WTC11 (cell line): ENCODE results near the gene PA2G4. TPM values are rescaled to one million over a fixed set of nuclear protein-coding genes. Genes with fewer than 3 reads are reported as not detected.

ENCODE experiments used
- ATAC-seq: fragments of 200-7000 bp; cut with Tn5 transposase; 2 replicates; pipeline ENCODE4 v1.10.0; 2021; ENCODE audit warnings: mild to moderate bottlenecking, moderate library complexity
- CTCF ChIA-PET: fragments of 300-600 bp; sonication (Branson Sonifier 250); formaldehyde crosslinking; loops from one replicate; lab custom pipeline; 2021; ENCODE audit warnings: antibody characterized with exemption; lab: Charles Lee
- POLR2A ChIA-PET: fragments of 350-600 bp; sonication (Branson Sonifier 250); formaldehyde crosslinking; loops from one replicate; lab custom pipeline; 2021; ENCODE audit warnings: antibody characterized with exemption; lab: Charles Lee
- DNase-seq: peaks from one replicate; pipeline ENCODE4 v3.0.0; 2021; ENCODE audit warnings: low spot score
- H3K27ac Mint-ChIP-seq: 2 replicates; pipeline ENCODE4 v1.8.0; 2021; ENCODE audit warnings: mixed read lengths
- H3K27me3 Mint-ChIP-seq: 2 replicates; pipeline ENCODE4 v1.8.0; 2021; ENCODE audit warnings: low read depth, mild to moderate bottlenecking, moderate library complexity, mixed read lengths
- H3K36me3 Mint-ChIP-seq: 2 replicates; pipeline ENCODE4 v1.8.0; 2021; ENCODE audit warnings: mixed read lengths
- H3K4me1 Mint-ChIP-seq: 2 replicates; pipeline ENCODE4 v1.8.0; 2022; ENCODE audit warnings: mixed read lengths
- H3K4me3 Mint-ChIP-seq: 2 replicates; pipeline ENCODE4 v1.8.0; 2021; ENCODE audit warnings: mild to moderate bottlenecking, moderate library complexity, mixed read lengths
- H3K9me3 Mint-ChIP-seq: 2 replicates; pipeline ENCODE4 v1.8.0; 2021; ENCODE audit warnings: mixed read lengths
- ATF3 ChIP-seq: sonication (generic); formaldehyde crosslinking; conservative IDR thresholded peaks from 2 replicates; pipeline ENCODE4 v1.8.1; 2022; ENCODE audit warnings: mild to moderate bottlenecking, missing genetic modification reagents
- ATF6 ChIP-seq: sonication (generic); formaldehyde crosslinking; IDR thresholded peaks from 2 replicates; pipeline ENCODE4 v1.8.1; 2023; ENCODE audit warnings: mild to moderate bottlenecking, missing genetic modification reagents
- CTCF ChIP-seq: fragments of 200-600 bp; IDR thresholded peaks from 2 replicates; pipeline ENCODE4 v1.8.0; 2022; ENCODE audit warnings: antibody characterized with exemption
- ELF4 ChIP-seq: sonication (generic); formaldehyde crosslinking; IDR thresholded peaks from 2 replicates; pipeline ENCODE4 v1.8.1; 2022; ENCODE audit warnings: low read depth, mild to moderate bottlenecking, moderate library complexity, missing genetic modification reagents
- ERG ChIP-seq: fragments of 250-450 bp; sonication (Bioruptor Pico); IDR thresholded peaks from 2 replicates; pipeline ENCODE4 v1.8.0; 2021; ENCODE audit warnings: mild to moderate bottlenecking
- GTF2I ChIP-seq: fragments of 250-450 bp; sonication (Bioruptor Pico); conservative IDR thresholded peaks from 2 replicates; pipeline ENCODE4 v1.4.0; 2021; ENCODE audit warnings: mild to moderate bottlenecking
- JUN ChIP-seq: sonication (generic); formaldehyde crosslinking; IDR thresholded peaks from 2 replicates; pipeline ENCODE4 v1.8.0; 2023; ENCODE audit warnings: mild to moderate bottlenecking, missing genetic modification reagents
- MLX ChIP-seq: sonication (generic); formaldehyde crosslinking; IDR thresholded peaks from 2 replicates; pipeline ENCODE4 v1.8.1; 2023; ENCODE audit warnings: mild to moderate bottlenecking, missing genetic modification reagents, moderate library complexity
- PREB ChIP-seq: sonication (generic); formaldehyde crosslinking; IDR thresholded peaks from 2 replicates; pipeline ENCODE4 v1.8.1; 2022; ENCODE audit warnings: mild to moderate bottlenecking, missing genetic modification reagents, moderate library complexity, borderline replicate concordance
- PRRX2 ChIP-seq: fragments of 250-450 bp; sonication (Bioruptor Pico); IDR thresholded peaks from 2 replicates; pipeline ENCODE4 v1.8.0; 2021; ENCODE audit warnings: mild to moderate bottlenecking
- TCF7 ChIP-seq: sonication (generic); formaldehyde crosslinking; IDR thresholded peaks from 2 replicates; pipeline ENCODE4 v1.8.0; 2022; ENCODE audit warnings: mild to moderate bottlenecking, low read depth, missing genetic modification reagents, moderate library complexity
- USF1 ChIP-seq: sonication (generic); formaldehyde crosslinking; IDR thresholded peaks from 2 replicates; pipeline ENCODE4 v1.8.0; 2022; ENCODE audit warnings: mild to moderate bottlenecking, missing genetic modification reagents
- ZNF281 ChIP-seq: sonication (generic); formaldehyde crosslinking; IDR thresholded peaks from 2 replicates; pipeline ENCODE4 v1.8.0; 2023; ENCODE audit warnings: mild to moderate bottlenecking, missing genetic modification reagents
- ZNF396 ChIP-seq: fragments of 250-450 bp; sonication (Bioruptor Pico); IDR thresholded peaks from 2 replicates; pipeline ENCODE4 v1.8.0; 2021; ENCODE audit warnings: mild to moderate bottlenecking, moderate library complexity, borderline replicate concordance
- ZNF423 ChIP-seq: fragments of 250-450 bp; sonication (Bioruptor Pico); IDR thresholded peaks from 2 replicates; pipeline ENCODE4 v2.1.2; 2022; ENCODE audit warnings: mild to moderate bottlenecking, moderate library complexity
- total RNA-seq: library from RNA; stranded (reverse); gene quantifications from 3 replicates; pipeline ENCODE4 v1.2.3, GENCODE V29; 2021

PA2G4 gene
- total RNA-seq, 1 experiment from 2014 or later: 249 TPM

GRCh38 chr12:56082967-56083366, 21.4 kb upstream of the PA2G4 start (continued):
- TF ChIP-seq ZNF281 (CRISPR knock-in tag): no peak

GRCh38 chr12:56084958-56085543, 19.3 kb upstream of the PA2G4 start:
- Mint-ChIP-seq H3K4me3 (no peak overlapping the region), H3K27me3 (no peaks in the 10 kb centered on the region)
- ATAC-seq: peak; percentile 50

GRCh38 chr12:56086096-56086495, 18.3 kb upstream of the PA2G4 start:
- no peaks in the 10 kb centered on the region for H3K9me3 Mint-ChIP-seq
- H3K36me3 Mint-ChIP-seq: peaks cover 52% of the 10 kb centered on the region
- ATAC-seq: no peak
- no peak for DNase-seq
- peaks cover 11% of the 10 kb centered on the region for H3K4me1 Mint-ChIP-seq
- CTCF ChIA-PET: interaction anchor here (0.8 to 1.5 kb wide), 9 partner anchors 14 to 243 kb away, joined by 3 to 17 read pairs (median 5); partner anchors contain the start of genes MMP19, RAB5B and SUOX
- H3K27ac Mint-ChIP-seq: peak overlapping the region; percentile 53; the same call in 1 of the 2 replicates
- H3K27me3 Mint-ChIP-seq: no peaks in the 10 kb centered on the region
- POLR2A ChIA-PET: interaction anchor here (0.7 to 1.3 kb wide), 2 partner anchors 19 to 599 kb away, joined by 4 to 6 read pairs; partner anchors contain the start of gene PA2G4
- no peak overlapping the region for H3K4me3 Mint-ChIP-seq
- no peak for TF ChIP-seq ATF3 (CRISPR knock-in tag)
- no peak for TF ChIP-seq CTCF
- no peak for TF ChIP-seq ERG
- TF ChIP-seq PREB (CRISPR knock-in tag): no peak
- no peak for TF ChIP-seq MLX (CRISPR knock-in tag)
- no peak for TF ChIP-seq TCF7 (CRISPR knock-in tag)
- no peak for TF ChIP-seq USF1 (CRISPR knock-in tag)

More at GRCh38 chr12:56084958-56085543, 19.3 kb upstream of the PA2G4 start:
- TF ChIP-seq PRRX2 (CRISPR knock-in tag) (no peak), GTF2I (CRISPR knock-in tag) (no peak), JUN (no peak), CTCF (peak; percentile 40; the same call in 1 of the 2 replicates), ZNF423 (CRISPR knock-in tag) (no peak), ATF6 (no peak), ELF4 (CRISPR knock-in tag) (no peak), ZNF396 (CRISPR knock-in tag) (no peak)
- peaks cover 15% of the 10 kb centered on the region for H3K4me1 Mint-ChIP-seq
- CTCF ChIA-PET: interaction anchor here (0.6 to 1.6 kb wide), 34 partner anchors 11 to 1017 kb away, joined by 3 to 36 read pairs (median 4); partner anchors contain the start of genes COQ10A, ESYT1, IKZF4 and MMP19
- no peaks in the 10 kb centered on the region for H3K9me3 Mint-ChIP-seq
- peak; percentile 74 for DNase-seq
- POLR2A ChIA-PET: interaction anchor here (0.7 to 1.3 kb wide), 3 partner anchors 20 to 69 kb away, joined by 3 to 6 read pairs (median 3); partner anchors contain the start of gene PA2G4
- peaks cover 44% of the 10 kb centered on the region for H3K36me3 Mint-ChIP-seq
- H3K27ac Mint-ChIP-seq: no peak overlapping the region; the same call in 1 of the 2 replicates
